Hindlimb muscle (tissue), 1 donor: Measurements from ENCODE around the gene GRM7. TPM values are rescaled to one million over a fixed set of nuclear protein-coding genes. Genes with fewer than 3 reads are reported as not detected.
"Not testable (repeated sequence)": the region's sequence is repeated elsewhere in the genome, so short reads cannot be mapped to it uniquely, and the experiment has no call there.

ENCODE experiments used
- DNase-seq: peaks from one replicate; pipeline ENCODE4 v3.0.0-alpha.2; 2013
- polyA plus RNA-seq: library from polyadenylated mRNA; unstranded; fragments of 120-200 nt; gene quantifications from one replicate; pipeline ENCODE4 v1.2.1, GENCODE V29; 2013; ENCODE audit not compliant: insufficient read length

GRM7 gene
- polyA plus RNA-seq, result not detected

DNA sequence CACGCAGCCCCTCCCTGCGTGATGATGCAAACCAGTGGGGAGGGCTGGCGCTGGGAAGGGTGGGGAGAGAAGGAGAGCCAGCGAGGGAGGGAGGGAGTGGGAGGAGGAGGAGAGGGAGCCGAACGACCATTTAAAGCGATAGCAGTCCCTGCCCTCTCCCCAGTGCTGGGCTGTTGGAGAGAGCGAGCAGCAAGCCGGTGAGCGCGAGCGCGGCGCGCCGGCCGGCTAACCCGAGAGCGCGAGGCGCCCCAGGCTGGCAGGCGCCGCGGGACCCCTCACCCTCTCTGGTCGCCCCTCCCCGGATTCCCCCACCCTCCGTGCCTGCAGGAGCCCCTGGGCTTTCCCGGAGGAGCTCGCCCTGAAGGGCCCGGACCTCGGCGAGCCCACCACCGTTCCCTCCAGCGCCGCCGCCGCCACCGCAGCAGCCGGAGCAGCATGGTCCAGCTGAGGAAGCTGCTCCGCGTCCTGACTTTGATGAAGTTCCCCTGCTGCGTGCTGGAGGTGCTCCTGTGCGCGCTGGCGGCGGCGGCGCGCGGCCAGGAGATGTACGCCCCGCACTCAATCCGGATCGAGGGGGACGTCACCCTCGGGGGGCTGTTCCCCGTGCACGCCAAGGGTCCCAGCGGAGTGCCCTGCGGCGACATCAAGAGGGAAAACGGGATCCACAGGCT, at the start of gene GRM7:
Gene GRM7 (plus strand): TSS at position 162 of the 671 bp plus-strand sequence.
- peak; percentile 15 for DNase-seq

DNA sequence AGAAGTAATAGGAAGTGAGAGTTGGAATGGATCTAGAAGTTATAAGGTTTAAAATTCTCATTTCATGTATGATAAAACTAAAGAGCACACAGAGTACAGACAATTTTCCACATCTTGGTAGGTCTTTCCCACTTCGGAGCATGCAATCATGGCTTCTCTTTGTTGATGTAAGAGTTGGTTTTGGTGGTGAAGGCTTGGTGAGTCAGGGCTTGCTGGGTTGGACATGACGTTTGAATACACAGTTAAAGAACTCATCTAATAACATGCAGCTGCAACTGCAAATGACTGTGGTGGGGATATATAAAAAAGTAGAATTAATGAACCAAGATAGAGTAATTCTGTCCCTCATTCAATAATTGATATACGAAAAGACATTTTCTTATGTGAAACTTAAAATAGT, 39.5 kb upstream of the GRM7 start:
- no peak for DNase-seq

DNA sequence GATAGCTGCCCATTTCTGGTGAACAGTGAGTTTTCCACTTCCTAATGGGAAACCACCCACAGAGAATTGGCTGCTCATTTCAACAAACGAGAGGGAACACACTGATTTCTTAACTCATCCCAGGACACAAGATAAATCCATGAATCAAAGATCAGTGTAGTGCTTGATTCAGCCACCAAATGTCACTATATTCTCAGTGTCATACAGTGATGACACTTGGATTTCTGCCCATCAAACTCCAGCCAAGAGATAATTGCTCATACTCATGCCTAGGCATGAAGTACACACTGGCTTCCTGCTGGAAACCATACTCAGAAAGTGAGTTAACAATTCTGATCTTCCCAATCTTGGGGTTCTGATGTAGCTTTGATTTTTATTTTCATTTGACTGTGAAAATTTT, 35.4 kb upstream of the GRM7 start:
- no peak for DNase-seq

DNA sequence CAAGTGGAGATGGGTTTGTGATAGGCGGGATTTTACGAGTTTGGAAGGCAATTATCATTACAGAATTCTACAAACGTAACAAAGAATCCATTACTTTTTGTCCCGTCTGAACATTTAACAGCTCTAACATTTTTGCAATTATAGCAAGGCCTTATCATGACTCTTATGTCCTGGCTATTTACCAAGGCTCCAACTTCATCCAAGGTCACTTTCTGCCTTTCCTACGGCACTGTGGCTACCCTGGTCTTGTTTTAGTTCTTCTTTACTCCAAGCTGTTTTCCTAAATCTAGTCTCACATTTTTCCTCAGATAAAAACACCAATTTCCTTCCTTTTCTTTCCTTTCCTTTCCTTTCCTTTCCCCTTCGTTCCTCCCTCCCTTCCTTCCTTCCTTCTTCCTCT, 33.5 kb upstream of the GRM7 start:
- no peak for DNase-seq

DNA sequence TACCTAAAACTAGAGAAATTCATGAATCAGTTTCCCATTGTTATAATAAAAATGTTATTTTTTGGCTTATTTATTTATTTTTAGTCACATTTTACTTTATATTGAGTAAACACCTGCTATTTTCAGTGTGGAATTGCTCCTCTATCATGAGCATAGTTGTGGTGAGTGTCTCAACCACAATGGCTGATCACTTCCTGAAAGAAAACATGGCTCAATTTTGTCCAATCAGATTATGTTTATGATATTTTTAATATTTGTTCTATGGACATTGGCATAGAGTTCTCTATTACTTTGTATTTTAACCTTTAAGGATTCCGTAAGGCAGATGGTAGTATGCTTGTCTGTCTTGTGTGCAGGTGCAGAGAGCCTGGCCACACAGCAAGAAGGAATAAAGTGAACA, 16.2 kb upstream of the GRM7 start:
- DNase-seq, result no peak

DNA sequence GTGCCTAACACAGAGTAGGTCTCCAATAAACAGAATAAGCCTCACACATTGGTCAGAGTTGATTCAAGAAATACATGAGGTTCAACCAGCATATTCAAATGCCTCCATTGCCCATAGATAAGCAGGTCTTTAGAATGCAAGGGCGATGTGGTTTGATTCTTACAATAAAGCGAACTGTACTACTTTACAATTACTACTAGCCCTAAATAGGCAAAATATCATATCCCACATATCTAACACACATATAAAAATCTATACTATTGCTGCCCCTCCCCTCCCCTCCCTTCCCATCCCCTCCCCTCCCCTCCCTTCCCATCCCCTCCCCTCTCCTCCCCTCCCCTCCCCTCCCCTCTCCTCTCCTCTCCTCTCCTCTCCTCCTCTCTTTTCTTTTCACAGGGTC, 6.7 kb upstream of the GRM7 start:
- no peak for DNase-seq

DNA sequence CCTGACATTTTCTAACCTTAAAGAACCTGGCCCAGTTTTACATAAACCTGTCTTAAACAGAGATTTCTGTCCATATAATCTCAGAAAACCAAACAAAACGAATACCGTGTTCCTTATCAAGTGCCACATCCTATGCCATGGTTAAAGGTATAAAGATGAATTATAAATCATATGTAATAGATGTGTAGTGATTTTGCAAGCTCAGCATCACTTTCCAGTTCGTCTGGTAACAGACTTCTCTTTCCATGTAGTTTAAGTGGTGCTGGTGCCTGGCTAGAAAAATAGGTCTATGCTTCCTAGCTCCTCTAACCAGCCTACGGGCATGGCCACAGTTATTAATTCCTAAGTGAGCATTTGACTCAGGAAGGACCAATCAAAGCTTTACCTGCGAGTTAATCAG, 3.4 kb upstream of the GRM7 start:
- no peak for DNase-seq

DNA sequence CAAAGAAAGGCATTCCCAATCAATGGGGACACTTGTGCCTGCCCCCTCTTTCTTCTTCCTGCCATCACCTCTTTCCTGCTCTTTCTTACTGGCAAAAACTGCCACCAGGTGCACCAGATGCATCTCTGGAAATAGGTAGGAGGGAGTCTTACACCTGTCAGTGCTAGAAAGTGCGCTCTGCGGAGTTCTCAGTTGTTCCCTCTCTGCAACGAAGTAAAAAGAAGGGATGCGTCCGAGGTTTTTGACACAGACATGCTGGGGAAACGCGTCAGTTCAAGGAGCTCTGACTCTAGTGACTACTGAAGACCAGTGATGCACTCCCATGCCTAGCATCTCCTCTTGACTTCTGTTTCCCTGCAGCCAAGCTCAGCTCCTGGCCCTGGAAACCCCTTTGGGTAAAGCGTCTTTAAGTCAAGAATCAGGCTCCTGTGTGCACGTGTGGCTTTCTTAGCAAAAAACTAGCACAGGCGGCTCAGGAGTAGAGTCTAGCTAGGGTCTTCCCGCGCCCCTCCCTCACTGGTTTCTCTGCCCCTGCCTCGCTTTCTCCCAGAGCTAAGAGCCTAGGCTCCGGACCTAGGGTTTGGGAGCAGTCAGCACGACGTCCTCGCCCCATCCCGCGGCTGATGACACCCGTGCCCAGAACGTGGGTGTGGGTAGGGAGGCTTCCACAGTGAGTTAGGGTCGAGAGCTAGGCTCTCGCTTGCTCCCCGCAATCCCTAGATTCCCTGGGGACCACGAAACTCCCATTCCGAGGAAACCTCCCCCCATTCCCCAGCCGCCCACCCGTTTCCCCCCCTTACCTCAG, 564 bp upstream of the GRM7 start:
- no peak for DNase-seq

DNA sequence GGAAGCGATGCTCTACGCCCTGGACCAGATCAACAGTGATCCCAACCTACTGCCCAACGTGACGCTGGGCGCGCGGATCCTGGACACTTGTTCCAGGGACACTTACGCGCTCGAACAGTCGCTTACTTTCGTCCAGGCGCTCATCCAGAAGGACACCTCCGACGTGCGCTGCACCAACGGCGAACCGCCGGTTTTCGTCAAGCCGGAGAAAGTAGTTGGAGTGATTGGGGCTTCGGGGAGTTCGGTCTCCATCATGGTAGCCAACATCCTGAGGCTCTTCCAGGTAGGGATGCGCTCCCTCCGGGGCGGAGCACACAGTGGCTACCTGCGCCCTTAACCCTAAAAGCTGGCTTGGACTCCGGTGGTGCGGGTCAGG, 698 bp downstream of the GRM7 start:
- DNase-seq, result no peak

DNA sequence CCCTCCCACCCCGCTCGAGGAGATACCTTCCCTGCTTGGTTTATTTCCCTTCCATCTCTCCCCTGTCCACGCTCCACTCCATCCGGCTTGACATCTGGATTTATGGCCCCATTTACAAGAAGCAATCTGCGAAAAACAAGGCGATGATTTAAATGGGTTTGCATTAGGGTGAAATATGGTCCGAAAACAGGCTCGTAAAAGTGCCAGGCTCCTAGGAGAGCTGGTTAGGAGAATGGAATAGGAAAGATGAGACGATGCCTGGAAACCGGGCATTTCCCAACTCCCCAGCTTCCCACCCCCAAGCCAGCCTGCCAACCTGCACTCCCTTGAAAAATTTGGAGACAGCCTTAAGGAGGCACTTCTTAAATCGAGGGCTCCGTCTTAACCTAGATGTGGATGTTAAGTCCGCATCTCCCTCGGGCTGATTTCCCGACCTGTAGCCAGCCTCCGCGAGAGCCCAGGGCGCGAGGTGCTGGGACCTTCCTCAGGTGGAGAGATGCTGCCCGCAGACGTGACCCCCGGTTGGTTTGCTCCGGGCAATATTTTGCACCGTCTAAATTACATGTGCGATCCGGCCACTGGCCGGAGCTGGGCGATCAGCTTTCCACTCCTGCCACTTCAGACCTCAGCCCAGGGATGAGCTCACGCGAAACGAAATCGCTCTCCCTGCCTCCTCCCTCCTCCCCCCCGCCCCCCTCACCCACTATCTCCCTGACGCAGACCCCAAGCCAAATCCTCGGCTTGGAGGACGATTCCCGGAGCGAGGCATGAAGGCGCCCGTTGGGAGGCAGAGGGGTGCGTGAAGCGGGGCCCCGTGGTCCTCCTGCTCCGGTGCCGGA, 1.3 kb downstream of the GRM7 start:
- no peak for DNase-seq

DNA sequence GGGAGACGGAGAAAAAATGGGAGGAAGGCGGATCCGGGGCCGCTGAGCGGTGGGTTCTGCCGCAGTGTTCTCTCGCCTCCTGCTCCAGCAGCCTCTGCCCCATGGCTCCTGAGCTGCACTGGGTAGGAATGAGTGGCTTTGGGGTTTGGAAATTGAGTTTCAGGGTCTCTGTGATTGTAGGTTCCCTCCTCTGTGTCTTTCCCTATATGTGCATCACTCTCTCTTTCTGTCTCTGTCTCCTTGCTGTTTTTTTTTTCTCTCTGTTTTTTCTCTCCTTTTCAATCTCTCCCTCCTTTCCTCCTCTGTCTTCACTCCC, 1.9 kb downstream of the GRM7 start:
- DNase-seq, result no peak

DNA sequence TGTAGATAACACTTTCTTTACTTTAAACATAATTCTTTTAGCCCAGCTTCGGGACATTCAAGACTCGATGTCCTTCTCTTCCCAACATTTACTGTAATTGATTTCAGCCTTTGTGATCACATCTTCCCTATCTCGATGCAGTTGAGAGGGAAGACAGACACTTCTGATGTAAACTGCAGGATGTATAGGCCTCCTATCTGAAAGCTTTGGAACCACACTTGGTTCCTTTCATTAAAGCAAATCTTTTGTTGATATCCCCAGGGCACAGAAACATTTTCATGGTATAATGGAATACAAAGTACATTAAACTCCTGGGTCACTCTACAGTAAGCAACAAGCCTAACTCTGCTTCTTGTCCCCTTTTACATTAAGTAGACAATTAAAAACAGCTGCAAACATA, 6.4 kb downstream of the GRM7 start:
- DNase-seq, result no peak

DNA sequence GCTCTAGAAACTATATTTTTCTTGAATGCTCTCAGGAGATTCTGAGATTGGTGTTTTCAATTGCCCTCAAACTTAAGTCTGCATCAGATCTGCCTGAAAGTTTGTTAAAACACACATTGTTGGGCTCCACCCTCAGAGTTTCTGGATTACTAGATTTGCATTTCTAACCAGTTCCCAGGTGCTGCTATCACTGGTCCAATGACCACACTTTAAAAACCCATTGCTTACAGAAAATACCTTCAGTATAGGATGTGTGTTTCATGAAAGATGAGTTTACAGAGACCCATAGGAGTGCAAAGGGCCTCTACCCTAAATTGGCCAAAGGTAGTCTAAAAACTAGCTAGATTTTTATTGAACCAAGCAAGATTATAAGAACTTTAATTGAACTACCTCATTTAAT, 17.8 kb downstream of the GRM7 start:
- no peak for DNase-seq

DNA sequence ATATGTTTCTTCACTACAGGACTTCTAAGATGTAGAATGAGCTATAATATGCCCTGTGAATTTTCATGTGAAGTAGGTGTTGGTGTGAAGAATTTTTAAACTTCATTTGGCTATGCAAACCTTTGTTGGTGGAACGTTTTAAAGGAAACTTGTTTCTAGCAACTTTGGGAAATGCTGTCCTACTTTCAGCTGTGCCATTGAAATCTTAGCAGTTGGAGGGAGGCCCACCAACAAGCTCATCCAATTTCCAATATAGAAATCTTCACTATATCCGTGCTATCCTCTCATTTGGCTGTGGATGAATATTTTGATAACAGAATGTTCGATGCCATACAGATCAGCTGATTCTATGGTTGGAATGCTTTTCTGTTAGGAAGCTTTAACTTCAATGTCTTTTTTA, 51.3 kb downstream of the GRM7 start:
- no peak for DNase-seq

DNA sequence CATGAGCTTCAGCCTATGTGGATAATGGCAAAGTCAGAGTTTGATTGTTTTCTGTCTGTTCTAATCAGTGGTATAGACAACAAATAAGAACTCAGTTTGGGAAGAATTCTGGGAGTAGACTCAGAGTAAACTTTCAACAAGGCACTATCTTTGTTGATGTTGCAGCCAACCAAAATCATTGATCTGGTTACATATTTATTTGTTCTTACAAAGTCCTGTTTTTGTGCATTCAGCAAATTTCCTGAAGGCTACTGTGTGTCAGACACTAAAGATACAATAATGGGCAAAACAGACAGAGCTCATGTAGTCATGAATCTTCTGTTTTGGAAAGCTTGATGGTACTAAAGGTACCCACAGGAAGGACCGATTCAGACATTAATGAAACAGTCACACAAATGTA, 55.0 kb downstream of the GRM7 start:
- no peak for DNase-seq

DNA sequence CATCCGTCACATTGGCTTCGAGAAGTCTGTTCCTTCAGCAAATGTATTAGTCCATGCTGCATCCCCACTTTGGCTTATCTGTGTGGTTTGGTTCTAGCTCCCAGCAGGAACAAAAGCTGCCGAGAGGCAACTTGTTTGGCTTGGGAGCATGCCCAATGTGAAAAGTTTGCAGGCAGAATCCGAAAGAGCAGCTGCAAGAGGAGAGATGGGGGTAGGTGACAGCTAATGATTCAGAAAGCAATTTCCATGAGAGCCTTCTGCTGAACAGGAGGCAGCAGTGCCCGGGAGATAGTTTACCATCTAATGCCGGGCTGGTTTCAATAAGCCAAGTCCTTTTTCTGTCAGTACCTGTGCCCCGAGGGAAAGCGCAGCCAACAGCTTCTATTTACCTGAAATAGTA, 60.2 kb downstream of the GRM7 start:
- DNase-seq, result no peak

DNA sequence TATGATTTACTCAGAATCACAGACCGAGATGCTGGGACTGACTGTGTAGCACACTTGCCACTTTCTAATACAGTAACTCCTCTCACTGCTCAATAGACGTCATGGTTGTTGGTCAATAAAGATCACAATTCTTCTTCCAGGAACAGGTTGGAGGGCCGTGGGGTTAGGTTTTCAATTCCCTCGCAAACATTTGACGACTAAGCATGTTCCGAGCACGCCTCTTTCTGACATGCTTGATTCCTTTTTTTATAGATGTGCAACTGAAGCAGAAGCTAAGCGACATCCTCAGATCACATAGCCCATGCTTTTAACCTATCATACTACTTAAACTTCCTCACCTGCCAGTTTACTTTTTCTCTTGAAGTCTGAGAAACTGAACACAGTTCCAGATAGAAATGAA, 61.0 kb downstream of the GRM7 start:
- no peak for DNase-seq

DNA sequence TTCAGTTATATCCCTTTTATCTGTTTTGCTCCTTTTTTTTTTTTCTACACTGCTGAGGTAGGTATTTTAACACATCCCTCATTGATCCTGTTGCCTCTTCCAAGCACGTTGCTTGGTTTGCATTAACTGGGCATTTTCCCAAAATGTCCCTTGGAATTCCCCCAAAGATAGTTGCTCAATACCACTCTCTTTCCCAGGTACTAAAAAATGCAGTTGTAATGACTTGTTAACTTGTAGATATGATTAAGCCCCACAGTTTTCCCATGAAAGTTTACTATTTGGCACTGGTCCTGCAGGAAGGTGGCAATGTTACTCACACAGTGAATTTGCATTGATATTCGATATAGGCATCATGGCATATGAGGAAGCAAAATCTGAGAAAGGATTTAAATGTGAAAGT, 67.1 kb downstream of the GRM7 start:
- no peak for DNase-seq

DNA sequence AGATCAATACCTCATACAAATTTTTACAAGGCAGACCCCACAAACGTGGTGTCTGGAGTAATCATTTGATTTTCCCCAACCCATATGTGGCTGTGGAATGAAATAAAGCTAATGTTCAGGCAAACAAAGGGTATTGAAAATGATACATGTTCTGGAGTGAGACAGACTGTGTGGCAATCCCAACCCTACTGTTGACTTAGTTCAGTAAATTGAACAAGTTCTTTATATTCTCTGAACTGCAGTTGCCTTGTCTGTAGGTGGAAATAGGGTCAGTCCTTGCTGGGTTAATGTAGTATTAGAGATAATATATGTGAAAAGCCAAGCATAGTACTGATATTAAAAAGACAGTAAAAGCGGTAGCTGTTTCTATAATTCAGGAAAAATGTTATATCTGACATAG, 69.0 kb downstream of the GRM7 start:
- DNase-seq, result no peak

DNA sequence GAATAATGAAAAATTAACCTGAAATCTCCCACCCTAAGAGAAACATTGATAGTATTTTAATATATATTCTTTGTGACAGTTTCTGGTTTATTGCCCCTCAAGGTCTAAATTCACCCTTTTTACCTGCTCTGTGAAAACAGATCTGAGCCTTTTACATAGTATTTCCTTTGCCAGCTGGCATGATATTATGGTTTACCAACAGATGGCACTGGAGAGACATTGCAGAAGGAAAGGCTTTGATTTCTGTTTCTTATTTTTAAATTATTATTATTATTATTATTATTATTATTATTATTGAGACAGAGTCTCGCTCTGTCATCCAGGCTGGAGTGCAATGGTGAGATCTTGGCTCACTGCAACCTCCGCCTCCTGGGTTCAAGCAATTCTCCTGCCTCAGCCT, 74.5 kb downstream of the GRM7 start:
- not testable (repeated sequence) for DNase-seq

DNA sequence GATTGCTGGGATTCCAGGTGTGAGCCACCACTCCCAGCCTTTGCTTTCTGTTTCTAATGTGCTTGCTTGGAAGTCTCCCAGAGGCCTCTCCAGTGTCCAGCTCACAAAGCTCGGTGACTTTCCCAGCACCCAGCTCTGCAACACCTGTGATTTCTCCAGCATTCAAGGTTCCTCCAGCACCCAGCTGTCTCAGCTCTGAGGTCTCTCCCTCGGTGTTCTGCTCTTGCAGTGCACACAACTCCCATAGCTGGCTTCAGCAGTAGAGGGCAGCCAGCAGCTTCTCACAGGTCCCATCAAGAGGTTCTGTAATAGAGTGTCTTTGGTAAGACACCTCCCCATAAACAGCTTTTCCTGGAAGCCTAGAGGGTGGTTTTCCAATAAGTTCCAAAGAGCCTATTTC, 75.1 kb downstream of the GRM7 start:
- DNase-seq, result no peak

DNA sequence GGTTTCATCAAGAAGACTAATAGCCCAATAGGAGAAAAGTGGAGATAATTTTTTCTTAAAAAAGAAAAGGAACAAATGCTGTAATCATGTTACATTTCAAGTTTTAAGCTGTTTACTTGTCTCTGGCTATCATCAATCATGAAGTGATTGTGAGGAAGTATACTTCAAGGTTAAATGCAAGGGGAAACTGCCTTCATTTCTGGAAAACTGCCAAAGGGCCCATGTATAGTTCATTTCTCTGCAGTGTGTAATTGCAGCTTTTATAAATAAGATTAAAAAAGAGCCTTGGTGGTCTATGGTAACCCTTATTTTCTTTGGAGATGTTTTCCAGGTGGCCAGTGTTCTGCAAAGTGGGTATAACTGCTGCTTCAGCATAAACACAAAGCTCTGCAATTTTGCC, 101.9 kb downstream of the GRM7 start:
- no peak for DNase-seq

DNA sequence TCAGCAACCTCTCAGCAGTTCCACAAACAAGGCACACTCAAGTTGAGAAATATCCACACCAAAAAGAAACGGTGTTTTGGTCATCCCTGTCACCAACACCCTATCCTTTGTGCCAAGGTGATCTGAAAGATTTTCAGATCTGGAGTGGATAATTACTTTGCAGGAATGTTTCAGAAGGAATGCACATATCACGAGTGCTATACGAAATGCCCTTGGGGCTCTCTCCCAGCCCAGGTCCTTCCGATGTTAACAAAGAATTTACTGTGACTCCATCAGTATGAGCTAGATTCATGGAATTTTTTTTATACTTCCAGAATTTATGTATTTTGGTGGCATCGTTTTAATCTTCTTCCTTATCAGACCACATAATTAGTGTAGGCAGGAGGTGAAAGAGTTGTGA, 105.0 kb downstream of the GRM7 start:
- DNase-seq, result no peak

DNA sequence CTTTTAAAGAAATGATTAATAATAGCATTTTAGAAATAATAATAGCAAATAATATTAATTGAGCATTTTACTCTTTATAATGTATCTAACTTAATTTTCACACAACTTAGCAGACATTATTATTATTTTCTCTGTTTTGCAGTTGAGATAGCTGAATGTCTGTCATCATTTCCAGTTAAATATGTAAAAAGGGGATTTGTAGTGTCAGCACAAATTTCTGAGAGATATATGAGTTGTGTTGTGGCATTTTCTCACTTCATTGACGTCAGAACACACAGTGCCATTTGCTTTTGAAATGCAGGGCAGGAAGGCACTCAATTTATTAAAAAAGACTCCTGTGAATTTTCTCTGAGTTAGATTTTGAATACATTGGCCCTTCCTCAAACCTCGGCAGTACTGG, 111.0 kb downstream of the GRM7 start:
- no peak for DNase-seq
